ENCODE results near the gene AKAP8. TPM values are rescaled to one million over a fixed set of nuclear protein-coding genes. Genes with fewer than 3 reads are reported as not detected.
A peak's percentile ranks its signal among the peaks of the same experiment; 100 is the strongest.

Gene AKAP8
- total and polyA plus RNA-seq, 2 of the 4 experiments (the other 2 are of a cell fraction), result 12.2 to 13.4 TPM

GRCh38 chr19:15331419-15332310, 47.9 kb downstream of the AKAP8 start:
- no peak overlapping the region for H2BK20ac ChIP-seq (ENCODE audit: low read depth, low read length)
- peak overlapping the region; percentile 89 for H3K14ac ChIP-seq (replicated peaks; ENCODE audit: low read depth, low read length)
- H3K27ac ChIP-seq (ENCODE audit: insufficient read depth, low read length), result peak overlapping the region; percentile 96
- BruUV-seq (replicated peaks), result no TSS peak
- peak overlapping the region; percentile 0; the same call in 1 of the 3 replicates for H2BK15ac ChIP-seq (ENCODE audit: low read depth, low read length)
- H3K4ac ChIP-seq (ENCODE audit: low read depth, low read length), result peak overlapping the region; percentile 88
- peaks cover 17% of the 10 kb centered on the region for H3K9me1 ChIP-seq (ENCODE audit: insufficient read depth, low read length)
- peak overlapping the region; percentile 98 for H2AK9ac ChIP-seq (replicated peaks; ENCODE audit: low read depth, low read length, poor library complexity)
- CTCF ChIA-PET, result no interaction called here
- peak overlapping the region; percentile 21 for H3K23ac ChIP-seq (ENCODE audit: low read depth, low read length)
- peak overlapping the region; percentile 80 for H3K4me3 ChIP-seq (ENCODE audit: insufficient read depth, low read depth, low read length)
- TF ChIP-seq CEBPB (IDR thresholded peaks at IDR 0.05; ENCODE audit: low read depth, low read length), result peak; percentile 97
- TF ChIP-seq NFE2L2 (IDR thresholded peaks at IDR 0.05; ENCODE audit: low read depth, low read length), result no peak
- TF ChIP-seq MAFK (IDR thresholded peaks at IDR 0.05; ENCODE audit: low read depth, low read length), result no peak
- TF ChIP-seq CHD1 (IDR thresholded peaks at IDR 0.05; ENCODE audit: low read depth, low read length), result peak; percentile 16; the same call in 1 of the 2 replicates
- TF ChIP-seq POLR2A (IDR thresholded peaks at IDR 0.05; ENCODE audit: low read depth, low read length), result peak; percentile 54
- no peak for TF ChIP-seq MXI1 (IDR thresholded peaks at IDR 0.05; ENCODE audit: borderline replicate concordance, low read depth, low read length)
- no peak for TF ChIP-seq MAZ (IDR thresholded peaks at IDR 0.05; ENCODE audit: borderline replicate concordance, low read depth, low read length)
- peak overlapping the region; percentile 4 to 26; a peak in 1 of 4 replicates for H4K8ac ChIP-seq (ENCODE audit: low read depth in 2 of 2, low read length in 2 of 2)
- POLR2A ChIA-PET (ENCODE audit: unreplicated experiment), result no interaction called here
- H3K9me3 ChIP-seq (ENCODE audit: control insufficient read depth, insufficient read depth, low read length), result no peaks in the 10 kb centered on the region
- peak overlapping the region; percentile 93 for H3K9ac ChIP-seq (ENCODE audit: low read depth, low read length)
- DNase-seq (no peak), ATAC-seq (ENCODE audit: low read depth) (peak; percentile 63)
- peak overlapping the region; percentile 0; the same call in 1 of the 2 replicates for H3K18ac ChIP-seq (ENCODE audit: low read depth, low read length)
- WGBS, 2 experiments (ENCODE audit: extremely low coverage in 2 of 2, insufficient read length in 1 of 2), result 1% methylated on average over 27 of the region's 122 CpGs; no CpG with 5 or more reads in 1 of the 2 experiments
- peak overlapping the region; percentile 76 for H4K91ac ChIP-seq (ENCODE audit: insufficient read depth, low read depth, low read length)
- peaks cover 14% of the 10 kb centered on the region for H3K4me1 ChIP-seq (ENCODE audit: control insufficient read depth, insufficient read depth, low read length)
- no peaks in the 10 kb centered on the region for H3K27me3 ChIP-seq (ENCODE audit: control insufficient read depth, insufficient read depth, low read length)
- peak overlapping the region; percentile 97 for H2AFZ ChIP-seq (replicated peaks; ENCODE audit: low read length, poor library complexity)
- peak overlapping the region; percentile 91 for H2BK5ac ChIP-seq (ENCODE audit: low read depth, low read length, poor library complexity, severe bottlenecking)
- peaks cover 49% of the 10 kb centered on the region for H4K20me1 ChIP-seq (ENCODE audit: insufficient read depth, low read length)
- peak overlapping the region; percentile 43 for H2BK120ac ChIP-seq (ENCODE audit: low read depth, low read length)
- dilution Hi-C loops (cut with HindIII; ENCODE audit: low sequenced_read_pairs, unreplicated experiment), result no loop called here
- peak overlapping the region; percentile 65 for H3K56ac ChIP-seq (ENCODE audit: extremely low read depth, insufficient read depth, low read length)
- no peaks in the 10 kb centered on the region for H3K36me3 ChIP-seq (ENCODE audit: control insufficient read depth, insufficient read depth, low read length)
- in situ Hi-C loops (cut with MboI; ENCODE audit: low sequenced_read_pairs), result no loop called here
- peak overlapping the region; percentile 86 for H2AK5ac ChIP-seq (ENCODE audit: low read depth, low read length)
- peak overlapping the region; percentile 92 for H3K4me2 ChIP-seq (ENCODE audit: low read depth, low read length)
- H3K79me1 ChIP-seq (ENCODE audit: low read depth in 1 of 2, low read length in 2 of 2), result peaks cover 9 to 43% of the 10 kb centered on the region in 2 experiments
- intact Hi-C loops (cut with micrococcal nuclease), result loop anchor here (2.0 kb wide), 1 partner anchor 67 kb away; no protein-coding TSS in a partner anchor
- H4K5ac ChIP-seq (ENCODE audit: low read depth, low read length), result peak overlapping the region; percentile 1

Data from IMR-90 (cell line).